H1 (cell line): ENCODE results near the gene TWNK. TPM values are rescaled to one million over a fixed set of nuclear protein-coding genes. Genes with fewer than 3 reads are reported as not detected.

Experiments used
- CTCF ChIA-PET: fragments of 300-600 bp; sonication (Branson Sonifier 250); formaldehyde crosslinking; loops from one replicate; lab custom pipeline; 2021; ENCODE audit not compliant: partially characterized antibody; lab: Charles Lee
- POLR2A ChIA-PET: fragments of 300-600 bp; sonication (Branson Sonifier 250); formaldehyde crosslinking; loops from one replicate; lab custom pipeline; 2021; ENCODE audit warnings: inconsistent platforms; ENCODE audit not compliant: partially characterized antibody; lab: Charles Lee
- DNase-seq, 2 experiments: peaks; one replicate each; pipeline versions ENCODE4 v3.0.0 to v3.0.0-alpha.2; 2010 to 2022; ENCODE audit warnings: low spot score in 2 of 2, low read depth in 1 of 2, mixed read lengths in 1 of 2
- FAIRE-seq: peaks from 2 replicates; lab custom pipeline; 2011; peaks lifted over from hg19 to GRCh38; lab: Jason Lieb, UNC
- H2AFZ ChIP-seq: 2 replicates; pipeline ENCODE4 v1.8.1; 2012; ENCODE audit warnings: low read length, inconsistent platforms
- H2AK5ac ChIP-seq: 2 replicates; pipeline ENCODE4 v1.6.1; 2013; ENCODE audit warnings: low read depth, low read length
- H2BK120ac ChIP-seq: replicated peaks from 2 replicates; pipeline ENCODE3; 2013; ENCODE audit warnings: low read depth, low read length, inconsistent platforms
- H2BK12ac ChIP-seq: 2 replicates; pipeline ENCODE4 v1.6.1; 2013; ENCODE audit warnings: low read depth, low read length
- H2BK15ac ChIP-seq: 2 replicates; pipeline ENCODE4 v1.6.1; 2013; ENCODE audit warnings: low read length
- H2BK20ac ChIP-seq: 2 replicates; pipeline ENCODE4 v1.6.1; 2013; ENCODE audit warnings: low read length
- H2BK5ac ChIP-seq: 2 replicates; pipeline ENCODE4 v1.6.1; 2013; ENCODE audit warnings: low read depth, low read length
- H3K14ac ChIP-seq: 2 replicates; pipeline ENCODE4 v1.6.1; 2013; ENCODE audit warnings: inconsistent platforms; ENCODE audit not compliant: insufficient read length
- H3K18ac ChIP-seq: 2 replicates; pipeline ENCODE4 v1.6.1; 2013; ENCODE audit warnings: low read length; ENCODE audit errors: extremely low read depth
- H3K23ac ChIP-seq: 2 replicates; pipeline ENCODE4 v1.6.1; 2013; ENCODE audit warnings: inconsistent platforms; ENCODE audit not compliant: insufficient read length
- H3K23me2 ChIP-seq: 2 replicates; pipeline ENCODE4 v1.6.1; 2013; ENCODE audit warnings: low read depth, low read length
- H3K27ac ChIP-seq: 2 replicates; pipeline ENCODE4 v1.6.1; 2011; ENCODE audit warnings: low read depth, low read length, inconsistent platforms
- H3K27me3 ChIP-seq, 4 experiments: replicated peaks in 1 of 4; 1 replicate in 1 of 4; 2 replicates in 3 of 4; pipeline versions ENCODE4 v1.6.1 to v1.8.1; 2011 to 2013; ENCODE audit warnings: low read length in 3 of 4, mild to moderate bottlenecking in 3 of 4, inconsistent platforms in 2 of 4, mixed read lengths in 2 of 4, moderate library complexity in 1 of 4; ENCODE audit not compliant: control insufficient read depth in 3 of 4, insufficient read depth in 3 of 4; ENCODE audit errors: extremely low read depth in 1 of 4
- H3K36me3 ChIP-seq, 4 experiments: 2 replicates each; pipeline versions ENCODE4 v1.6.1 to v1.8.1; 2011 to 2013; ENCODE audit warnings: mild to moderate bottlenecking in 4 of 4, low read length in 3 of 4, moderate library complexity in 2 of 4, control low read depth in 1 of 4, inconsistent platforms in 1 of 4; ENCODE audit not compliant: insufficient read depth in 4 of 4, control insufficient read depth in 2 of 4
- H3K4ac ChIP-seq: replicated peaks from 2 replicates; pipeline ENCODE3; 2013; ENCODE audit warnings: low read length, low read depth, mixed read lengths, inconsistent platforms; ENCODE audit not compliant: insufficient read length
- H3K4me1 ChIP-seq, 4 experiments: replicated peaks in 1 of 4; 1 replicate in 1 of 4; 2 replicates in 3 of 4; pipeline versions ENCODE4 v1.6.1 to v1.8.1; 2011 to 2013; ENCODE audit warnings: low read length in 3 of 4, inconsistent platforms in 2 of 4, mixed read lengths in 1 of 4; ENCODE audit not compliant: insufficient read depth in 4 of 4, control insufficient read depth in 3 of 4
- H3K4me2 ChIP-seq, 2 experiments: 2 replicates each; pipeline versions ENCODE4 v1.6.1 to v1.8.1; 2011 to 2013; ENCODE audit warnings: low read depth in 2 of 2, low read length in 2 of 2, control low read depth in 1 of 2, inconsistent platforms in 1 of 2, mild to moderate bottlenecking in 1 of 2; ENCODE audit not compliant: insufficient read depth in 1 of 2
- H3K4me3 ChIP-seq, 4 experiments: fragments of 200-600, 300-600 bp in 1 of 4; sonication (generic), shearing (Covaris generic), sonication (Bioruptor Twin) in 1 of 4; 2 replicates each; pipeline versions ENCODE4 v1.5.1 to v1.8.1; 2011 to 2016; ENCODE audit warnings: low read length in 4 of 4, low read depth in 3 of 4, control low read depth in 2 of 4, inconsistent platforms in 2 of 4, mild to moderate bottlenecking in 2 of 4, mixed read lengths in 1 of 4, moderate library complexity in 1 of 4; ENCODE audit not compliant: insufficient read depth in 2 of 4; ENCODE audit errors: extremely low read depth in 1 of 4
- H3K56ac ChIP-seq: replicated peaks from 2 replicates; pipeline ENCODE3; 2013; ENCODE audit warnings: low read depth, mild to moderate bottlenecking, mixed read lengths, low read length, inconsistent platforms; ENCODE audit not compliant: insufficient read length
- H3K79me1 ChIP-seq: 2 replicates; pipeline ENCODE4 v1.6.1; 2013; ENCODE audit warnings: low read depth, low read length, control low read depth
- H3K79me2 ChIP-seq, 2 experiments: 2 replicates each; pipeline versions ENCODE4 v1.6.1 to v1.8.1; 2012 to 2013; ENCODE audit warnings: low read length in 2 of 2, mild to moderate bottlenecking in 2 of 2, inconsistent platforms in 1 of 2; ENCODE audit not compliant: insufficient read depth in 2 of 2, control insufficient read depth in 1 of 2
- H3K9ac ChIP-seq, 4 experiments: replicated peaks in 1 of 4; 1 replicate in 1 of 4; 2 replicates in 3 of 4; pipeline versions ENCODE4 v1.6.1 to v1.8.1; 2011 to 2013; ENCODE audit warnings: low read depth in 3 of 4, low read length in 3 of 4, control low read depth in 2 of 4, mild to moderate bottlenecking in 2 of 4, moderate library complexity in 2 of 4, inconsistent platforms in 1 of 4; ENCODE audit errors: extremely low read depth in 1 of 4
- H3K9me3 ChIP-seq, 2 experiments: 2 replicates each; pipeline versions ENCODE4 v1.6.1 to v1.8.1; 2012 to 2013; ENCODE audit warnings: mild to moderate bottlenecking in 2 of 2, moderate library complexity in 2 of 2, control low read depth in 1 of 2, inconsistent platforms in 1 of 2, low read depth in 1 of 2, low read length in 1 of 2, mixed read lengths in 1 of 2; ENCODE audit not compliant: insufficient read depth in 2 of 2
- H4K20me1 ChIP-seq, 2 experiments: replicated peaks in 1 of 2; 2 replicates each; pipeline versions ENCODE3 to v1.8.1; 2011 to 2013; ENCODE audit warnings: inconsistent platforms in 2 of 2, low read length in 2 of 2, mild to moderate bottlenecking in 1 of 2; ENCODE audit not compliant: insufficient read depth in 2 of 2, control insufficient read depth in 1 of 2
- H4K5ac ChIP-seq: 2 replicates; pipeline ENCODE4 v1.6.1; 2013; ENCODE audit warnings: low read length, low read depth, mixed read lengths, inconsistent platforms; ENCODE audit not compliant: insufficient read length
- H4K8ac ChIP-seq: 2 replicates; pipeline ENCODE4 v1.8.0; 2013; ENCODE audit warnings: mild to moderate bottlenecking, moderate library complexity, low read length, inconsistent platforms; ENCODE audit not compliant: insufficient read depth; ENCODE audit errors: extremely low read depth
- H4K91ac ChIP-seq: replicated peaks from 2 replicates; pipeline ENCODE3; 2013; ENCODE audit warnings: low read length, mixed read lengths, inconsistent platforms; ENCODE audit not compliant: insufficient read length
- ASH2L ChIP-seq: fragments of 200-600, 300-600 bp; sonication (generic); IDR thresholded peaks from one replicate; pipeline ENCODE4 v1.7.1; 2017; ENCODE audit warnings: low read length
- BRCA1 ChIP-seq: IDR thresholded peaks from 2 replicates; pipeline ENCODE4 v1.6.1; 2012; ENCODE audit warnings: low read depth, low read length, improper control_type of control experiment
- CHD2 ChIP-seq: IDR thresholded peaks from 2 replicates; pipeline ENCODE4 v1.6.1; 2012; ENCODE audit warnings: low read length, improper control_type of control experiment
- CTBP2 ChIP-seq: IDR thresholded peaks from 2 replicates; pipeline ENCODE4 v1.7.0; 2011; ENCODE audit warnings: borderline replicate concordance, mild to moderate bottlenecking, moderate library complexity, mixed read lengths, low read length; ENCODE audit not compliant: insufficient read depth, insufficient read length
- EGR1 ChIP-seq: IDR thresholded peaks from 2 replicates; pipeline ENCODE4 v1.6.1; 2011; ENCODE audit warnings: low read depth, low read length, borderline replicate concordance
- GTF2F1 ChIP-seq: IDR thresholded peaks from 2 replicates; pipeline ENCODE4 v1.6.1; 2012; ENCODE audit warnings: low read depth, low read length, improper control_type of control experiment, borderline replicate concordance
- MAFK ChIP-seq: IDR thresholded peaks from 2 replicates; pipeline ENCODE4 v1.6.1; 2012; ENCODE audit warnings: low read depth, mild to moderate bottlenecking, improper control_type of control experiment, low read length
- SP1 ChIP-seq: IDR thresholded peaks from 2 replicates; pipeline ENCODE4 v1.6.1; 2011; ENCODE audit warnings: low read depth, low read length
- SP2 ChIP-seq: IDR thresholded peaks from 2 replicates; pipeline ENCODE4 v1.6.1; 2012; ENCODE audit warnings: mild to moderate bottlenecking, low read length, inconsistent platforms
- TAF1 ChIP-seq: IDR thresholded peaks from 2 replicates; pipeline ENCODE4 v1.6.1; 2011; ENCODE audit warnings: mild to moderate bottlenecking, low read depth, low read length
- TCF12 ChIP-seq: IDR thresholded peaks from 2 replicates; pipeline ENCODE4 v1.6.1; 2011; ENCODE audit warnings: low read depth, mild to moderate bottlenecking, low read length
- WGBS, 2 experiments: shearing (Covaris generic) in 1 of 2; methylation state at CpG; one replicate each; pipeline versions ENCODE4 v1.1.6 to v1.1.7; 2013 to 2015; ENCODE audit warnings: low lambda C conversion rate in 2 of 2, mixed read lengths in 2 of 2, inconsistent platforms in 1 of 2, low coverage in 1 of 2, missing lambda C conversion rate in 1 of 2; ENCODE audit not compliant: insufficient replicate concordance in 2 of 2, insufficient coverage in 1 of 2, insufficient read length in 1 of 2; ENCODE audit errors: extremely low coverage in 1 of 2, missing lambda C conversion rate in 1 of 2; 5-methylcytosine and 5-hydroxymethylcytosine counted together
- polyA plus RNA-seq, 7 experiments: library from polyadenylated mRNA; depleted of rRNA in 3 of 7; stranded (reverse) in 5 of 7; unstranded in 2 of 7; fragments of >200 nt in 5 of 7; fragments of 200-250 nt in 2 of 7; gene quantifications; 1 replicate in 5 of 7; 2 replicates in 1 of 7; 4 replicates in 1 of 7; pipeline versions ENCODE4 v1.2.1 to v1.2.3, GENCODE V29; 2011 to 2013; ENCODE audit warnings: missing spikeins in 2 of 7, mixed read lengths in 2 of 7
- total RNA-seq: library from RNA; stranded (reverse); fragmentation: NEBNext Ultra II Directional; extraction: Animal tissue kit (Norgen Biotek cat#: 25700); gene quantifications from 2 replicates; pipeline ENCODE4 v1.2.1, GENCODE V29; 2021
- TF ChIP-seq, protein P1 (sequence below): IDR thresholded peaks from 2 replicates; pipeline ENCODE4 v1.6.1; 2012; ENCODE audit warnings: inconsistent platforms

The TWNK gene
- total and polyA plus RNA-seq, 2 of the 8 experiments (the other 6 are each of a cell fraction or from before 2014, with no cell fraction given) = 15.4 to 32.5 TPM

DNA sequence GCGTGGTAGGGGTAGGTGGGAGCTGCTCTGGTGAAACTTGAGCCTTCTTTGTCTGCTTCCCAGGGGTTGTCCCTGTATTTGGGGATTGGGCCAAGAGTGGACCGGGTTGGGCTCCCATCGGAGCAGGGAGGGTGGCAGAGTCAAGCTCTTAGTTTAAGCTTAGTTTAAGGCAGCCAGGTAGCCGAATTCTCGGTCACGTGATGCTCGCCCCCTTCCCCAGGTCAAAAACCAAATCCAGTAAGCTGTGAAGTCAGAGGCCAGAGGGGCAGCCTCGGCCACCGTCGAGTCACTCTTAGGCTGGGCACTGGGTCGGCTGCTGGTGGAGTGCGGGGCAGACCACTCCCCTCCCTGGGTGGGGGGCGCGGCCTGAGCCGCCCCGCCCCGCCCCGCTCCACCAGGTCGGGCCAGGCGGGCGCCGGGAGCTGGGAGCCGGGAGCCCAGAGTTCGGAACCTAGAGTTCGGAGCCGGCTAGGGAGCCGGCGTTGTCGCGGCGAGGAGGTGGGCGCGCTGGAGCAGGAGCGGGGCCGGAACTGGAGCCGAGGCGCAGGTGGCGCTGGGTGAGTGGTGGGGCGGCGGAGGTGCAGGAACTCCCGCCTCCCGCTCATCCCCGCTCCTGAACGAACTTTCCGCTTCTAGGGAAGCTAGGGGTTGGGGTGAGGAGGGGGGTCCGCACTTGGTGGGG is 9.5 kb downstream of the TWNK start:
- H2BK12ac ChIP-seq = peak overlapping the region; percentile 68
- no peaks in the 10 kb centered on the region for H3K9me3 ChIP-seq
- peak overlapping the region; percentile 75 to 90 (median 76) for H3K4me3 ChIP-seq
- H4K5ac ChIP-seq = peak overlapping the region; percentile 77
- no peak overlapping the region for H2BK20ac ChIP-seq
- H3K36me3 ChIP-seq = peaks cover 10 to 23% (median 12%) of the 10 kb centered on the region in 4 experiments; a peak in 7 of 8 replicates
- H3K4me2 ChIP-seq = peak overlapping the region; percentile 93 to 99
- H2AFZ ChIP-seq = peak overlapping the region; percentile 8; the same call in 1 of the 2 replicates
- peak overlapping the region; percentile 61; the same call in 1 of the 2 replicates for H2BK15ac ChIP-seq
- WGBS, 2 experiments = 9% methylated on average over 18 of the region's 46 CpGs; no CpG with 5 or more reads in 1 of the 2 experiments
- CTCF ChIA-PET = interaction anchor here (0.6 to 26.8 kb wide), 25 partner anchors 10 to 590 kb away, joined by 3 to 464 read pairs (median 4); partner anchors contain the start of genes HIF1AN, MRPL43, PDZD7 and SEMA4G
- H2AK5ac ChIP-seq = peak overlapping the region; percentile 28; the same call in 1 of the 2 replicates
- POLR2A ChIA-PET = interaction anchor here (1.1 to 12.6 kb wide), 7 partner anchors 9 to 84 kb away, joined by 3 to 143 read pairs (median 6); partner anchors contain the start of genes MRPL43, PDZD7, SFXN3 and SLF2
- no peak overlapping the region for H3K14ac ChIP-seq
- peak overlapping the region; percentile 94 for H3K56ac ChIP-seq
- H4K20me1 ChIP-seq = peaks cover 0 to 7% of the 10 kb centered on the region in 2 experiments
- H3K18ac ChIP-seq = peak overlapping the region; percentile 93
- H3K79me2 ChIP-seq = peaks cover 0 to 23% of the 10 kb centered on the region in 2 experiments; a peak in 2 of 4 replicates
- H4K91ac ChIP-seq = peak overlapping the region; percentile 69
- peak overlapping the region in 3 of 4 experiments; percentile 60 to 70 (median 67); a peak in 5 of 7 replicates for H3K9ac ChIP-seq
- H3K4ac ChIP-seq = peak overlapping the region; percentile 80
- FAIRE-seq (no peak), DNase-seq (peak in 1 of 2 experiments; percentile 83)
- peak overlapping the region; percentile 39 for H2BK120ac ChIP-seq
- peak overlapping the region; percentile 88; the same call in 1 of the 2 replicates for H4K8ac ChIP-seq
- H3K23me2 ChIP-seq = peaks cover 17% of the 10 kb centered on the region
- H3K27me3 ChIP-seq = no peaks in the 10 kb centered on the region
- H3K23ac ChIP-seq = no peak overlapping the region
- peak overlapping the region; percentile 51; the same call in 1 of the 2 replicates for H3K27ac ChIP-seq
- H2BK5ac ChIP-seq = peak overlapping the region; percentile 98
- H3K4me1 ChIP-seq = peaks cover 4 to 23% (median 14%) of the 10 kb centered on the region in 4 experiments
- no peaks in the 10 kb centered on the region; the same call in none of the 2 replicates for H3K79me1 ChIP-seq
- TF ChIP-seq EGR1 (no peak), SP1 (no peak), SP2 (no peak), GTF2F1 (peak; percentile 68; the same call in 1 of the 2 replicates), MAFK (no peak), TAF1 (peak; percentile 68), BRCA1 (no peak), ASH2L (peak; percentile 48), CHD2 (no peak), TCF12 (no peak), CTBP2 (no peak)
- TF ChIP-seq, protein P1, sequence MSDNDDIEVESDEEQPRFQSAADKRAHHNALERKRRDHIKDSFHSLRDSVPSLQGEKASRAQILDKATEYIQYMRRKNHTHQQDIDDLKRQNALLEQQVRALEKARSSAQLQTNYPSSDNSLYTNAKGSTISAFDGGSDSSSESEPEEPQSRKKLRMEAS = peak; percentile 31; the same call in 1 of the 2 replicates
